ENCODE data around the gene VSIR. TPM values are rescaled to one million over a fixed set of nuclear protein-coding genes. Genes with fewer than 3 reads are reported as not detected.

Gene VSIR
- total RNA-seq, 1 experiment from 2014 or later = 17.1 TPM

- no peak for DNase-seq (ENCODE audit: low read depth)
Measured at GRCh38 chr10:71747039-71747531, 26.2 kb downstream of the VSIR start.

- DNase-seq (ENCODE audit: low read depth) = no peak
Measured at GRCh38 chr10:71746344-71747037, 26.8 kb downstream of the VSIR start.

- no peak for DNase-seq (ENCODE audit: low read depth)
Measured at GRCh38 chr10:71745664-71746250, 27.6 kb downstream of the VSIR start.

GRCh38 chr10:71744897-71745663 lies 28.2 kb downstream of the VSIR start:
- DNase-seq (ENCODE audit: low read depth) = no peak

- DNase-seq (ENCODE audit: low read depth) = no peak
Measured at GRCh38 chr10:71743866-71744265, 29.5 kb downstream of the VSIR start.

- no peak for DNase-seq (ENCODE audit: low read depth)
Measured at GRCh38 chr10:71743089-71743838, 30.1 kb downstream of the VSIR start.

GRCh38 chr10:71742301-71743088 lies 30.8 kb downstream of the VSIR start:
- no peak for DNase-seq (ENCODE audit: low read depth)

- no peak for DNase-seq (ENCODE audit: low read depth)
Measured at GRCh38 chr10:71741671-71742070, 31.6 kb downstream of the VSIR start.

GRCh38 chr10:71741029-71741428 lies 32.3 kb downstream of the VSIR start:
- DNase-seq (ENCODE audit: low read depth) = no peak

- DNase-seq (ENCODE audit: low read depth) = peak; percentile 73
Measured at GRCh38 chr10:71740069-71740653, 33.2 kb downstream of the VSIR start.

GRCh38 chr10:71739358-71739900 lies 33.9 kb downstream of the VSIR start:
- no peak for DNase-seq (ENCODE audit: low read depth)

- no peak for DNase-seq (ENCODE audit: low read depth)
Measured at GRCh38 chr10:71737834-71738197, 35.5 kb downstream of the VSIR start.

GRCh38 chr10:71737001-71737833 lies 36.1 kb downstream of the VSIR start:
- DNase-seq (ENCODE audit: low read depth) = no peak

GRCh38 chr10:71736570-71736952 lies 36.8 kb downstream of the VSIR start:
- no peak for DNase-seq (ENCODE audit: low read depth)

- DNase-seq (ENCODE audit: low read depth) = no peak
Measured at GRCh38 chr10:71735709-71736569, 37.4 kb downstream of the VSIR start.

GRCh38 chr10:71734797-71735196 lies 38.5 kb downstream of the VSIR start:
- DNase-seq (ENCODE audit: low read depth) = no peak

GRCh38 chr10:71731791-71732190 lies 41.5 kb downstream of the VSIR start:
- DNase-seq (ENCODE audit: low read depth) = no peak

GRCh38 chr10:71729161-71729636 lies 44.1 kb downstream of the VSIR start:
- DNase-seq (ENCODE audit: low read depth) = peak; percentile 76
